ENCODE data around the gene DHRS1. TPM values are rescaled to one million over a fixed set of nuclear protein-coding genes. Genes with fewer than 3 reads are reported as not detected.

DHRS1 gene
- total RNA-seq, 1 donor from 2014 or later = 32.5 TPM

GRCh38 chr14:24342889-24343288 is 43.3 kb upstream of the DHRS1 start:
- no peaks in the 10 kb centered on the region for H3K9me3 Mint-ChIP-seq
- no peak overlapping the region for H3K4me3 Mint-ChIP-seq
- ChIA-PET CTCF (no interaction called here), POLR2A (no interaction called here)
- DNase-seq (no peak), ATAC-seq (ENCODE audit: low read depth) (no peak)
- peaks cover 19% of the 10 kb centered on the region for H3K4me1 Mint-ChIP-seq
- intact Hi-C loops (cut with micrococcal nuclease) = no loop called here
- H3K27me3 Mint-ChIP-seq = peaks cover 20% of the 10 kb centered on the region
- H3K36me3 Mint-ChIP-seq (ENCODE audit: low read depth) = peaks cover 5% of the 10 kb centered on the region
- H3K27ac Mint-ChIP-seq = no peak overlapping the region
- TF ChIP-seq CTCF (IDR thresholded peaks at IDR 0.05) = no peak

GRCh38 chr14:24340606-24341005 is 41.0 kb upstream of the DHRS1 start:
- intact Hi-C loops (cut with micrococcal nuclease) = loop anchor here (1.0 kb wide), 1 partner anchor 25 kb away; no protein-coding TSS in a partner anchor
- TF ChIP-seq CTCF (IDR thresholded peaks at IDR 0.05) = no peak
- peaks cover 22% of the 10 kb centered on the region for H3K36me3 Mint-ChIP-seq (ENCODE audit: low read depth)
- peaks cover 15% of the 10 kb centered on the region for H3K27me3 Mint-ChIP-seq
- peaks cover 25% of the 10 kb centered on the region for H3K4me1 Mint-ChIP-seq
- ChIA-PET CTCF (interaction anchor here (1.3 to 3.0 kb wide), 3 partner anchors 25 to 91 kb away, joined by 3 to 25 read pairs (median 16); no protein-coding TSS in a partner anchor), POLR2A (interaction anchor here (1.2 to 11.5 kb wide), 4 partner anchors 26 to 101 kb away, joined by 3 to 216 read pairs (median 16); partner anchors contain the start of genes CBLN3, KHNYN, RABGGTA and SDR39U1)
- no peak overlapping the region for H3K27ac Mint-ChIP-seq
- DNase-seq (no peak), ATAC-seq (ENCODE audit: low read depth) (no peak)
- H3K4me3 Mint-ChIP-seq = no peak overlapping the region
- no peaks in the 10 kb centered on the region for H3K9me3 Mint-ChIP-seq

- Mint-ChIP-seq H3K27ac (peak within 1 kb of the TSS; percentile 92), H3K27me3 (peaks cover 13% of the 10 kb centered on the region), H3K4me1 (peaks cover 32% of the 10 kb centered on the region), H3K9me3 (no peaks in the 10 kb centered on the region), H3K4me3 (peak within 1 kb of the TSS; percentile 94), H3K36me3 (ENCODE audit: low read depth) (peaks cover 22% of the 10 kb centered on the region)
- POLR2A ChIA-PET = interaction anchor here (0.7 to 11.5 kb wide), 11 partner anchors 9 to 178 kb away, joined by 3 to 216 read pairs (median 4); partner anchors contain the start of genes CBLN3, DHRS1, IRF9 and KHNYN
- ATAC-seq (ENCODE audit: low read depth) (peak; percentile 96), DNase-seq (peak; percentile 66)
- CTCF ChIA-PET = interaction anchor here (1.3 to 3.0 kb wide), 3 partner anchors 26 to 92 kb away, joined by 3 to 25 read pairs (median 16); no protein-coding TSS in a partner anchor
- no peak for TF ChIP-seq CTCF (IDR thresholded peaks at IDR 0.05)
- intact Hi-C loops (cut with micrococcal nuclease) = loop anchor here (1.0 to 10.0 kb wide), 4 partner anchors 26 to 785 kb away; partner anchors contain the start of genes THTPA and ZFHX2
Observed at GRCh38 chr14:24339284-24340151, 39.9 kb upstream of the DHRS1 start, which contains the start of gene RIPK3. Gene RIPK3 (minus strand): TSS chr14:24339991. CDS start chr14:24339826, 165 bp downstream.

- intact Hi-C loops (cut with micrococcal nuclease) = loop anchor here (1.0 to 10.0 kb wide), 3 partner anchors 92 to 784 kb away; partner anchors contain the start of genes THTPA and ZFHX2
- H3K27me3 Mint-ChIP-seq = peaks cover 15% of the 10 kb centered on the region
- H3K9me3 Mint-ChIP-seq = no peaks in the 10 kb centered on the region
- DNase-seq (no peak), ATAC-seq (ENCODE audit: low read depth) (no peak)
- H3K4me1 Mint-ChIP-seq = peaks cover 38% of the 10 kb centered on the region
- H3K36me3 Mint-ChIP-seq (ENCODE audit: low read depth) = peaks cover 22% of the 10 kb centered on the region
- TF ChIP-seq CTCF (IDR thresholded peaks at IDR 0.05) = no peak
- no peak overlapping the region for H3K27ac Mint-ChIP-seq
- ChIA-PET POLR2A (interaction anchor here (0.7 to 11.5 kb wide), 6 partner anchors 27 to 103 kb away, joined by 3 to 216 read pairs (median 6); partner anchors contain the start of genes CBLN3, DHRS1, KHNYN and NOP9), CTCF (interaction anchor here (3.0 kb wide), 2 partner anchors 27 to 93 kb away, joined by 16 to 25 read pairs; no protein-coding TSS in a partner anchor)
- peak overlapping the region; percentile 94 for H3K4me3 Mint-ChIP-seq
Observed at GRCh38 chr14:24338843-24339242, 39.3 kb upstream of the DHRS1 start.

Data from activated B cell treated with CpG ODN at 0.5 μM for 24 hours (primary cell).